Activated CD8-positive, alpha-beta T cell treated with anti-CD3 and anti-CD28 coated beads, Interleukin-2, amount 10 ng/mL, durations not matched to agents 7 days and 5 days (primary cell): ENCODE results near the gene PTGFRN. TPM values are rescaled to one million over a fixed set of nuclear protein-coding genes. Genes with fewer than 3 reads are reported as not detected.

Source experiments
- ATAC-seq: fragments of 150-1000 bp; cut with Tn5 transposase; one replicate; pipeline ENCODE4 v1.10.0; 2021; ENCODE audit warnings: moderate library complexity
- CTCF ChIA-PET: fragments of 350-600 bp; sonication (Branson Sonifier 250); formaldehyde crosslinking; loops from one replicate; lab custom pipeline; 2021; ENCODE audit warnings: antibody characterized with exemption; lab: Charles Lee
- POLR2A ChIA-PET: fragments of 350-600 bp; sonication (Branson Sonifier 250); formaldehyde crosslinking; loops from one replicate; lab custom pipeline; 2021; ENCODE audit warnings: antibody characterized with exemption; lab: Charles Lee
- DNase-seq: peaks from one replicate; pipeline ENCODE4 v3.0.0-alpha.2; 2020
- H3K27ac Mint-ChIP-seq: one replicate; pipeline ENCODE4 v1.8.0; 2021; ENCODE audit warnings: mild to moderate bottlenecking, mixed read lengths
- H3K27me3 Mint-ChIP-seq: one replicate; pipeline ENCODE4 v1.8.0; 2021; ENCODE audit warnings: low read depth, mixed read lengths
- H3K36me3 Mint-ChIP-seq: one replicate; pipeline ENCODE4 v1.8.0; 2021; ENCODE audit warnings: low read depth, mixed read lengths
- H3K4me1 Mint-ChIP-seq: one replicate; pipeline ENCODE4 v1.8.0; 2021; ENCODE audit warnings: low read depth, mixed read lengths
- H3K4me3 Mint-ChIP-seq: one replicate; pipeline ENCODE4 v1.8.0; 2021; ENCODE audit warnings: mild to moderate bottlenecking, mixed read lengths
- H3K9me3 Mint-ChIP-seq: one replicate; pipeline ENCODE4 v1.8.0; 2022; ENCODE audit warnings: mixed read lengths; ENCODE audit not compliant: insufficient read depth
- total RNA-seq, 2 experiments: library from RNA; stranded (reverse); gene quantifications; one replicate each; pipeline ENCODE4 v1.2.3, GENCODE V29; 2021

The PTGFRN gene
- total RNA-seq, 2 experiments from 2014 or later, result 0.89 to 0.90 TPM

DNA sequence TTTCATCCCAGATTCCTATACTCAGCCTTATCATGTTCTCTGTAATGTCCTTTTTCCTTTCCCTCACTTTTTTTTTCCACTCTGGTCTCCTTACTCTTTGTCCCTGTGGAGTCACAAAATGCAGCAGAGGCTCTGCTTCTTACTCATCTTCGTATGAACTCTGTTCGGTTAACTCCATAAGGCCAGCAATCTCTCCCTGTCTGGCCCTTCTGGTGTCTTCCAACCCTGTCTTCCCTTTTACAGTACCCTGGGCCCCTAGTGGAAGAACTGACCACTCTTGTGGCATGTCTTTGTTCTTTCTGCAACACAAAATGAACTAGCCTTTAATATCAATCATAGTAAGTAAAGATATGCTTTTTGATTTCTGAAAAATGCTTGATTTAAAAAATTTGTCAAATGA lies 98.9 kb downstream of the PTGFRN start:
- peaks cover 77% of the 10 kb centered on the region for H3K4me1 Mint-ChIP-seq
- ChIA-PET CTCF (interaction anchor here (0.6 to 3.6 kb wide), 17 partner anchors 8 to 434 kb away, joined by 3 to 21 read pairs (median 3); partner anchors contain the start of genes CD101 and TTF2), POLR2A (interaction anchor here (0.8 to 1.9 kb wide), 3 partner anchors 22 to 240 kb away, joined by 3 to 6 read pairs (median 5); partner anchors contain the start of gene TTF2)

DNA sequence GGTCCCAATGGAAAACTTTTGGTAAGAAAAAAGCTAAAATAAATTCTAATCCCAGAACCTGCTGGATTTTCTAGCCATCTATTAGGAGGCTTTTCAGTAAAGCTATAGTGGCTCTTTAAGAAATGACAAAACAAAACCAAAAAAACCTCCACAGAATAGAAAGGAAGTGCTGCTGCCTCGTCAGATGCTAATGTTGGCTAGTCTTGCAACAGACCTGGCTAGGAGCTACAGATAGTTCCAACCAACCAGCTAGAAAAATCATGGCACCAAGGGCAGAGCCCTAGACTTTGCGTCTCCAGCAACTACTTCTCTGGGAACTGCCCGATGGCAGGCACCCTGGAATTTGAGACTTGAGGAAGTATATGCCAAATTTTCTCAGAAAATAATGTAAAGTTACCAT lies 99.4 kb downstream of the PTGFRN start:
- Mint-ChIP-seq H3K9me3 (no peaks in the 10 kb centered on the region), H3K4me1 (peaks cover 78% of the 10 kb centered on the region), H3K36me3 (peaks cover 44% of the 10 kb centered on the region), H3K27me3 (no peaks in the 10 kb centered on the region), H3K27ac (peak overlapping the region; percentile 88), H3K4me3 (peak overlapping the region; percentile 55)
- ATAC-seq (peak; percentile 74), DNase-seq (peak; percentile 59)
- POLR2A ChIA-PET, result interaction anchor here (0.6 to 1.9 kb wide), 5 partner anchors 22 to 271 kb away, joined by 3 to 6 read pairs (median 5); partner anchors contain the start of gene TTF2
- CTCF ChIA-PET, result interaction anchor here (0.6 to 3.6 kb wide), 20 partner anchors 8 to 435 kb away, joined by 3 to 21 read pairs (median 4); partner anchors contain the start of genes CD101 and TTF2

More for the DNA sequence above, 98.9 kb downstream of the PTGFRN start:
- no peak for DNase-seq
- H3K4me3 Mint-ChIP-seq, result peak overlapping the region; percentile 55
- ATAC-seq, result peak; percentile 43
- H3K9me3 Mint-ChIP-seq, result no peaks in the 10 kb centered on the region
- H3K36me3 Mint-ChIP-seq, result peaks cover 42% of the 10 kb centered on the region
- H3K27ac Mint-ChIP-seq, result peak overlapping the region; percentile 75
- H3K27me3 Mint-ChIP-seq, result no peaks in the 10 kb centered on the region

GRCh38 chr1:117010310-117010969 lies 100.7 kb downstream of the PTGFRN start:
- H3K36me3 Mint-ChIP-seq, result peaks cover 50% of the 10 kb centered on the region
- H3K27me3 Mint-ChIP-seq, result no peaks in the 10 kb centered on the region
- H3K4me3 Mint-ChIP-seq, result no peak overlapping the region
- no peaks in the 10 kb centered on the region for H3K9me3 Mint-ChIP-seq
- ChIA-PET CTCF (interaction anchor here (1.1 to 3.6 kb wide), 6 partner anchors 10 to 286 kb away, joined by 4 to 21 read pairs (median 6); partner anchors contain the start of genes CD101 and TTF2), POLR2A (interaction anchor here (1.3 to 1.9 kb wide), 2 partner anchors 39 to 49 kb away, joined by 5 to 6 read pairs; partner anchors contain the start of gene TTF2)
- DNase-seq (no peak), ATAC-seq (no peak)
- peaks cover 69% of the 10 kb centered on the region for H3K4me1 Mint-ChIP-seq
- peak overlapping the region; percentile 88 for H3K27ac Mint-ChIP-seq

DNA sequence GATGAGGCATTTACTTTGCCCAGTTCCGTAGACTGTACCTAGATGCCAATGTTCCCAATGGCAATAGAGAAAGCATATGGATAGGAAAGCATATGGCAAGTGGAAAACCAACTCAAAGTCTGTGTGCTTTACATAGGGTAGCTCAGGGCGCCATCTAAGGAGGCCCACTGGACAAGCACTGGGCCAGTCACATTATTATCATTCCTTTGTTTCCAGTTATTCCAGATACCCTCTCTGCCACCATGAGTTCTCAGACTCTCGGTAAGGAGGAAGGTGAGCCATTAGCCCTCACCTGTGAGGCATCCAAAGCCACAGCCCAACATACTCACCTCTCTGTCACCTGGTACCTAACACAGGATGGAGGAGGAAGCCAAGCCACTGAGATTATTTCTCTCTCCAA lies 101.6 kb downstream of the PTGFRN start:
- H3K27ac Mint-ChIP-seq, result no peak overlapping the region
- ATAC-seq (no peak), DNase-seq (no peak)
- ChIA-PET CTCF (interaction anchor here (1.1 to 3.6 kb wide), 2 partner anchors 10 to 49 kb away, joined by 4 to 21 read pairs; partner anchors contain the start of genes CD101 and TTF2), POLR2A (no interaction called here)
- no peaks in the 10 kb centered on the region for H3K27me3 Mint-ChIP-seq
- H3K4me3 Mint-ChIP-seq, result no peak overlapping the region
- H3K36me3 Mint-ChIP-seq, result peaks cover 49% of the 10 kb centered on the region
- no peaks in the 10 kb centered on the region for H3K9me3 Mint-ChIP-seq
- H3K4me1 Mint-ChIP-seq, result peaks cover 63% of the 10 kb centered on the region

- Mint-ChIP-seq H3K27me3 (no peaks in the 10 kb centered on the region), H3K4me1 (peaks cover 46% of the 10 kb centered on the region), H3K27ac (no peak overlapping the region), H3K4me3 (no peak overlapping the region), H3K9me3 (no peaks in the 10 kb centered on the region), H3K36me3 (peaks cover 50% of the 10 kb centered on the region)
- CTCF ChIA-PET, result no interaction called here
- POLR2A ChIA-PET, result no interaction called here
- DNase-seq, result no peak
- no peak for ATAC-seq
These were observed 103.7 kb downstream of the PTGFRN start for GRCh38 chr1:117013309-117013858.

GRCh38 chr1:117014209-117014608 lies 104.5 kb downstream of the PTGFRN start:
- ATAC-seq (no peak), DNase-seq (no peak)
- Mint-ChIP-seq H3K36me3 (peaks cover 57% of the 10 kb centered on the region), H3K27me3 (no peaks in the 10 kb centered on the region), H3K9me3 (no peaks in the 10 kb centered on the region), H3K4me1 (peaks cover 37% of the 10 kb centered on the region), H3K4me3 (no peak overlapping the region), H3K27ac (no peak overlapping the region)
- CTCF ChIA-PET, result no interaction called here
- POLR2A ChIA-PET, result no interaction called here

DNA sequence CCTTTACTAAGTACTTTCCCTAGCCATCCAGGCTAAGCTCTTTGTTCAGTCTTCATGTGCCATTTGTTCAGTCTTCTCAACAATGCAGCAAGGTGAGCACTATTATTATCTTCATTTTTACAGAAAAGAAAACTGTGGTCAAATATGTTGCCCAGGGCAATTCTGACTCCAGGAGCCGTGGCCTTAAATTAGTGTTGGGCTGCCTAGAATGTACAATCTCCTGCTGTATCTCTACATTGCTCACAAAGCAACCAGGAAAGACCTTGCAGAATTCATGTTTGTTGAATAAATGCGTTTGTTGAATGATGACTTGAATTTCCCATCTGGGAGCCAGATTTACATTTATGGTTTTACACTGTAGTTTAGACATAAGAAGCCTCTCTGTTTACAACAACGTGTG lies 106.0 kb downstream of the PTGFRN start:
- DNase-seq (no peak), ATAC-seq (no peak)
- CTCF ChIA-PET, result no interaction called here
- POLR2A ChIA-PET, result no interaction called here
- Mint-ChIP-seq H3K9me3 (no peaks in the 10 kb centered on the region), H3K27me3 (no peaks in the 10 kb centered on the region), H3K4me3 (no peak overlapping the region), H3K36me3 (peaks cover 58% of the 10 kb centered on the region), H3K27ac (no peak overlapping the region), H3K4me1 (peaks cover 23% of the 10 kb centered on the region)

DNA sequence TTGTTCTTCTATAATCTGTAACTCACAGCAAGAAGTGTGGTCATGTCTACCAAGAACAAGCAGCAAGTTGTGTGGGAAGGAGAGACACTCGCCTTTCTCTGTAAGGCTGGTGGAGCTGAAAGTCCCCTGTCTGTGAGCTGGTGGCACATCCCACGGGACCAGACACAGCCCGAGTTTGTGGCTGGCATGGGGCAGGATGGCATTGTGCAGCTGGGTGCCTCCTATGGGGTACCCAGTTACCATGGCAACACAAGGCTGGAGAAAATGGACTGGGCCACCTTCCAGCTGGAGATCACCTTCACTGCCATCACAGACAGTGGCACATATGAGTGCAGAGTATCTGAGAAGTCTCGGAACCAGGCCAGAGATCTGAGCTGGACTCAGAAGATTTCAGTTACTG lies 107.3 kb downstream of the PTGFRN start:
- ChIA-PET CTCF (interaction anchor here (1.3 kb wide), 1 partner anchor 13 kb away, joined by 3 read pairs; no protein-coding TSS in a partner anchor), POLR2A (interaction anchor here (1.5 kb wide), 1 partner anchor 16 kb away, joined by 3 read pairs; the partner anchor contains the start of gene CD101)
- H3K27ac Mint-ChIP-seq, result no peak overlapping the region
- ATAC-seq (no peak), DNase-seq (no peak)
- H3K36me3 Mint-ChIP-seq, result peaks cover 54% of the 10 kb centered on the region
- H3K4me3 Mint-ChIP-seq, result no peak overlapping the region
- H3K9me3 Mint-ChIP-seq, result no peaks in the 10 kb centered on the region
- no peaks in the 10 kb centered on the region for H3K27me3 Mint-ChIP-seq
- H3K4me1 Mint-ChIP-seq, result peaks cover 18% of the 10 kb centered on the region

GRCh38 chr1:117017648-117018047 lies 107.9 kb downstream of the PTGFRN start:
- Mint-ChIP-seq H3K27ac (no peak overlapping the region), H3K9me3 (no peaks in the 10 kb centered on the region), H3K4me1 (peaks cover 14% of the 10 kb centered on the region), H3K4me3 (no peak overlapping the region), H3K36me3 (peaks cover 55% of the 10 kb centered on the region), H3K27me3 (no peaks in the 10 kb centered on the region)
- ChIA-PET CTCF (interaction anchor here (1.3 kb wide), 1 partner anchor 13 kb away, joined by 3 read pairs; no protein-coding TSS in a partner anchor), POLR2A (interaction anchor here (1.5 kb wide), 1 partner anchor 17 kb away, joined by 3 read pairs; the partner anchor contains the start of gene CD101)
- no peak for ATAC-seq
- DNase-seq, result no peak

- no peak for ATAC-seq
- H3K36me3 Mint-ChIP-seq, result peaks cover 52% of the 10 kb centered on the region
- DNase-seq, result no peak
- ChIA-PET POLR2A (no interaction called here), CTCF (interaction anchor here (1.3 to 1.5 kb wide), 2 partner anchors 11 kb away, joined by 3 read pairs; no protein-coding TSS in a partner anchor)
- H3K27ac Mint-ChIP-seq, result no peak overlapping the region
- no peaks in the 10 kb centered on the region for H3K9me3 Mint-ChIP-seq
- no peaks in the 10 kb centered on the region for H3K4me1 Mint-ChIP-seq
- no peak overlapping the region for H3K4me3 Mint-ChIP-seq
- H3K27me3 Mint-ChIP-seq, result no peaks in the 10 kb centered on the region
These were observed 110.9 kb downstream of the PTGFRN start for GRCh38 chr1:117020526-117021156.

DNA sequence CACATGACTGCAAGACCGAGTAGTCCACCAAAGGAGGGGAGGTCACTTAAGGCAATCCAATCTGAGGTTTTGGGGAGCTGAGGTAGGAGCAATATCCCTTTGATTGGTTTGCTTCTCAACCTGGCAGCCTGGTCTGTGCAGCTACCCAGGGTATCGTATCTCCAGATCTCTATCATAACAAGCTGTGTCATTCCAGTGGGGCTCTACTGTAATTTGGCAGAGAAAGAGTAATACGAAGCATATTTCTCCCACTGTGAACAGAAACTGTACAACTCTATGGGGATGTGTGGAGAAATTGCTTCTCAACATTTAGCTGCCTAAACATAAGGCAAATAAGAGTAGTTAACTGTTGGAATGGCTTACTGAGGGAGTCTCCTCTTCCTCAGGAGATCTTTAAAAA lies 112.4 kb downstream of the PTGFRN start:
- Mint-ChIP-seq H3K27ac (no peak overlapping the region), H3K4me1 (no peaks in the 10 kb centered on the region), H3K36me3 (peaks cover 56% of the 10 kb centered on the region), H3K4me3 (no peak overlapping the region), H3K9me3 (no peaks in the 10 kb centered on the region), H3K27me3 (no peaks in the 10 kb centered on the region)
- DNase-seq (no peak), ATAC-seq (no peak)
- CTCF ChIA-PET, result interaction anchor here (0.7 to 1.3 kb wide), 3 partner anchors 13 to 285 kb away, joined by 3 to 4 read pairs (median 3); no protein-coding TSS in a partner anchor
- POLR2A ChIA-PET, result interaction anchor here (0.6 kb wide), 1 partner anchor 33 kb away, joined by 3 read pairs; no protein-coding TSS in a partner anchor
